Measurements from ENCODE around the gene PTPRN2.
"Not testable (repeated sequence)": the region's sequence is repeated elsewhere in the genome, so short reads cannot be mapped to it uniquely, and the experiment has no call there.

PTPRN2 gene

GRCh38 chr7:158246272-158246959 is 341.2 kb downstream of the PTPRN2 start:
- no peak for DNase-seq

- no peak for DNase-seq
These were observed 341.9 kb downstream of the PTPRN2 start for GRCh38 chr7:158245724-158246041.

GRCh38 chr7:158244873-158245723 is 342.5 kb downstream of the PTPRN2 start:
- no peak for DNase-seq

GRCh38 chr7:158244430-158244829 is 343.2 kb downstream of the PTPRN2 start:
- no peak for DNase-seq

GRCh38 chr7:158241919-158242318 is 345.7 kb downstream of the PTPRN2 start:
- DNase-seq: no peak

GRCh38 chr7:158240801-158241200 is 346.8 kb downstream of the PTPRN2 start:
- no peak for DNase-seq

GRCh38 chr7:158239290-158239981 is 348.2 kb downstream of the PTPRN2 start:
- DNase-seq: no peak

- DNase-seq: peak in 1 of 2 experiments; percentile 2
These were observed 348.9 kb downstream of the PTPRN2 start for GRCh38 chr7:158238616-158239289.

- DNase-seq: no peak
These were observed 349.8 kb downstream of the PTPRN2 start for GRCh38 chr7:158237672-158238335.

- no peak for DNase-seq
These were observed 351.2 kb downstream of the PTPRN2 start for GRCh38 chr7:158236400-158236799.

GRCh38 chr7:158235862-158236261 is 351.8 kb downstream of the PTPRN2 start:
- DNase-seq: no peak

GRCh38 chr7:158229945-158230344 is 357.7 kb downstream of the PTPRN2 start:
- no peak for DNase-seq

- no peak for DNase-seq
These were observed 358.6 kb downstream of the PTPRN2 start for GRCh38 chr7:158228986-158229385.

- no peak for DNase-seq
These were observed 359.5 kb downstream of the PTPRN2 start for GRCh38 chr7:158228131-158228530.

GRCh38 chr7:158227258-158227984 is 360.2 kb downstream of the PTPRN2 start:
- DNase-seq: no peak

GRCh38 chr7:158216198-158216597 is 371.4 kb downstream of the PTPRN2 start:
- DNase-seq: no peak

GRCh38 chr7:158209435-158209834 is 378.2 kb downstream of the PTPRN2 start:
- DNase-seq: no peak

GRCh38 chr7:158206341-158206740 is 381.3 kb downstream of the PTPRN2 start:
- no peak for DNase-seq

GRCh38 chr7:158204453-158204852 is 383.2 kb downstream of the PTPRN2 start:
- DNase-seq: no peak

- DNase-seq: not testable (repeated sequence)
These were observed 383.7 kb downstream of the PTPRN2 start for GRCh38 chr7:158203948-158204347.

GRCh38 chr7:158194365-158194900 is 393.2 kb downstream of the PTPRN2 start:
- DNase-seq: no peak

- DNase-seq: no peak
These were observed 394.2 kb downstream of the PTPRN2 start for GRCh38 chr7:158193446-158193845.
